Placental pericyte (primary cell): ENCODE results near the gene SPRR3. TPM values are rescaled to one million over a fixed set of nuclear protein-coding genes. Genes with fewer than 3 reads are reported as not detected.

Source experiments
- small RNA-seq: library from RNA; depleted of rRNA; stranded (forward); fragments of <200 nt; gene quantifications from one replicate; pipeline ENCODE3, GENCODE V24; 2012; ENCODE audit warnings: low replicate concordance
- total RNA-seq: library from RNA; depleted of rRNA; stranded (reverse); fragments of >200 nt; gene quantifications from 2 replicates; pipeline ENCODE4 v1.2.3, GENCODE V29; 2012

The SPRR3 gene
- not detected in 2 replicates for total RNA-seq

DNA sequence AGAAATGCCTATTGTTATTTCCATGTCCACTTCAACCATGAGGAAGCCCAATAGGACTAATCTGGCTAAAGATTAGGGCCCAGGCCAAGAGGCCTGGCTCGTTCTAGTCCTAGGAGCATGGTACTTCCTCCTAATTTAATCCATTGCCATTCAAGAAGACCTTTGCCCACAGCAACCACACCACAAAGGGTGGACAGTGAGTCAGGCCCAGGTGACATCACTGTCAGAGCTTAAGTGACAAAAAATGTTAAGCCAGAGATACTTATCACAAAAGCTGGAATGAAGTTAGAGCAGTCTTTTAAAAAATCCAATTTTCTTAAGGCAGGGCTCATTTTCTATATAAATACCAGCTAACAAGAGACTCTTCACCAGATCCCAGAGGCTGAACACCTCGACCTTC is at the start of gene SPRR3:
Gene SPRR3, plus strand, starts transcription at position 368 of the 400 bp plus-strand sequence. CDS start 1,272 bp downstream, outside the sequence.

GRCh38 chr1:152970495-152970894 is 31.1 kb upstream of the SPRR3 start, which contains the start of gene SPRR4:
Gene SPRR4, plus strand, starts transcription at chr1:152970648. Its CDS starts 1,243 bp downstream, at chr1:152971891.

DNA sequence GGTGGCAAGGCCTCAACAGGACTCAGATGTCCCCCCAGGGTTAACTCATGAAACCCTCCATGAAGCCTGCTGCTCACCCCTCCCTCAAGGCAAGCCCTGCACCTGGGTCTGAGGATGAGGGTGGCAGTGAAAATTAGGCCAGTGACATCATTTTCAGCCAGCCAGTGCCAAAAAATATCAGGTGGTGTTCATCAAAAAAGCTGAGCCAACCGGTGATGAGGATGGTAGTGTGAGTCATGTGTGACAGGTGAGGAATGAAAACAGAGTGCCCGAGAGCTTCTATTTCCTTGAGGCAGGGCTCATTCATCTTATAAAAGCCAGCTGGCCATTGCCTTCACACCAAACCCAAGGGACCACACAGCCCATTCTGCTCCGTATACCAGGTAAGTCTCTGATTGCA is 17.8 kb upstream of the SPRR3 start, which contains the start of gene SPRR1A:
Gene SPRR1A, plus strand, starts transcription at position 339 of the 400 bp plus-strand sequence. CDS start 1,150 bp downstream, outside the sequence.

GRCh38 chr1:153030895-153031294 is 29.3 kb downstream of the SPRR3 start, which contains the start of gene SPRR1B:
Gene SPRR1B, plus strand, starts transcription at chr1:153031203. Its CDS starts 1,143 bp downstream, at chr1:153032346.

GRCh38 chr1:153040950-153041631 is 39.5 kb downstream of the SPRR3 start, which contains the start of gene SPRR2D:
Gene SPRR2D, minus strand, starts transcription at chr1:153041120. Its CDS starts 774 bp downstream, at chr1:153040346.

Small RNAs within 50 kb of the gene (small RNA-seq; reads per million reads assigned to genes)
- gene AL356867.1 (not detected), gene RF00322 (not detected), gene SPRR1A (not detected)

Other genes with a start within 250 kb of the SPRR3 start
- gene KPRP, start 243.7 kb upstream of the SPRR3 start, total RNA-seq: not detected in 2 replicates
- not detected in 2 replicates for gene LCE1F, start 226.6 kb upstream of the SPRR3 start, total RNA-seq
- not detected in 2 replicates for gene LCE1E, start 215.5 kb upstream of the SPRR3 start, total RNA-seq
- gene LCE1D, start 205.0 kb upstream of the SPRR3 start, total RNA-seq: not detected in 2 replicates
- not detected in 2 replicates for gene LCE1C, start 195.1 kb upstream of the SPRR3 start, total RNA-seq
- not detected in 2 replicates for gene LCE1B, start 189.8 kb upstream of the SPRR3 start, total RNA-seq
- not detected in 2 replicates for gene LCE1A, start 174.3 kb upstream of the SPRR3 start, total RNA-seq
- not detected in 2 replicates for gene LCE6A, start 158.9 kb upstream of the SPRR3 start, total RNA-seq
- gene LCE7A, start 141.8 kb upstream of the SPRR3 start, total RNA-seq: not detected in 2 replicates
- gene SMCP, start 123.4 kb upstream of the SPRR3 start, total RNA-seq: not detected in 2 replicates
- 0.14 TPM in 1 of 2 replicates, not detected in the other for gene IVL, start 93.2 kb upstream of the SPRR3 start, total RNA-seq
- gene SPRR5, start 54.5 kb upstream of the SPRR3 start, total RNA-seq: not detected in 2 replicates
- gene SPRR4, start 31.1 kb upstream of the SPRR3 start, total RNA-seq: not detected in 2 replicates
- gene SPRR1A, start 17.7 kb upstream of the SPRR3 start, total RNA-seq: not detected in 2 replicates
- gene SPRR1B, start 29.5 kb downstream of the SPRR3 start, total RNA-seq: not detected in 2 replicates
- not detected in 2 replicates for gene SPRR2D, start 39.4 kb downstream of the SPRR3 start, total RNA-seq
- not detected in 2 replicates for gene SPRR2A, start 55.8 kb downstream of the SPRR3 start, total RNA-seq
- not detected in 2 replicates for gene SPRR2B, start 69.9 kb downstream of the SPRR3 start, total RNA-seq
- gene SPRR2E, start 92.8 kb downstream of the SPRR3 start, total RNA-seq: not detected in 2 replicates
- gene SPRR2F, start 111.8 kb downstream of the SPRR3 start, total RNA-seq: not detected in 2 replicates
- gene SPRR2G, start 149.1 kb downstream of the SPRR3 start, total RNA-seq: not detected in 2 replicates
- gene LELP1, start 201.7 kb downstream of the SPRR3 start, total RNA-seq: not detected in 2 replicates
- 0.22 and 0.29 TPM in 2 replicates for gene PRR9, start 215.8 kb downstream of the SPRR3 start, total RNA-seq